Peyer's patch (tissue), 4 donors: ENCODE results near the gene NABP2.

Experiments used
- CTCF ChIP-seq, 6 experiments: fragments of 450-650 bp in 4 of 6; fragments of 200-600 bp in 2 of 6; sonication (generic) in 1 of 6; IDR thresholded peaks; one replicate each; pipeline ENCODE4 v1.5.1; 2017 to 2019; ENCODE audit warnings: antibody characterized with exemption in 6 of 6, mild to moderate bottlenecking in 3 of 6, moderate library complexity in 1 of 6
- POLR2A ChIP-seq, 2 donors: fragments of 450-650 bp; IDR thresholded peaks; one replicate each; pipeline ENCODE4 v1.5.1; 2017; ENCODE audit warnings: antibody characterized with exemption in 2 of 2, mild to moderate bottlenecking in 2 of 2, moderate library complexity in 2 of 2

- TF ChIP-seq CTCF (IDR thresholded peaks at IDR 0.05) (peak; percentile 66 to 93 (median 90)), POLR2A (IDR thresholded peaks at IDR 0.05) (peak in 1 of 2 donors; percentile 6)
Observed at GRCh38 chr12:56258068-56258819, 34.1 kb downstream of the NABP2 start, which contains the start of gene ANKRD52.
